K562 (cell line): Measurements from ENCODE around the gene PTPRG. TPM values are rescaled to one million over a fixed set of nuclear protein-coding genes. Genes with fewer than 3 reads are reported as not detected.

Experiments
- ATAC-seq: fragments of 200-7000 bp; cut with Tn5 transposase; 3 replicates; pipeline ENCODE4 v1.9.1; 2020; ENCODE audit warnings: moderate library complexity
- BruUV-seq: library from RNA; stranded (reverse); fragments of 400-500 nt; replicated peaks from 2 replicates; lab custom pipeline; 2021; lab: Mats Ljungman, UMichigan
- CTCF ChIA-PET: fragments of 300-600 bp; formaldehyde crosslinking; extraction: SDS; loops from one replicate; lab custom pipeline; 2021; ENCODE audit warnings: low intra/inter-chr PET ratio; lab: Yijun Ruan, JAX
- POLR2A ChIA-PET: fragments of 300-600, 350-650 bp; sonication (Branson Sonifier 250); formaldehyde crosslinking; extraction: SDS; loops from one replicate; lab custom pipeline; 2021; ENCODE audit warnings: antibody characterized with exemption, inconsistent platforms; lab: Yijun Ruan, JAX
- DNase-seq, 4 experiments: peaks; one replicate each; pipeline versions ENCODE4 v3.0.0 to v3.0.0-alpha.2; 2011 to 2018; ENCODE audit warnings: low spot score in 3 of 4, mixed read lengths in 3 of 4; ENCODE audit errors: extremely low read depth in 1 of 4
- FAIRE-seq: peaks from 2 replicates; lab custom pipeline; 2011; peaks lifted over from hg19 to GRCh38; lab: Jason Lieb, UNC
- H2AFZ ChIP-seq: 2 replicates; pipeline ENCODE4 v1.6.0; 2011; ENCODE audit warnings: low read depth, low read length, control low read depth, inconsistent platforms
- H3K27ac ChIP-seq: fragments of 200-600 bp; 3 replicates; pipeline ENCODE4 v1.8.0; 2011; ENCODE audit warnings: low read depth, mild to moderate bottlenecking, control low read depth, inconsistent platforms, low read length, moderate library complexity, mixed read lengths; ENCODE audit errors: extremely low read depth
- H3K27me3 ChIP-seq, 2 experiments: fragments of 300-600 bp in 1 of 2; 2 replicates in 1 of 2; 3 replicates in 1 of 2; pipeline versions ENCODE4 v1.6.0 to v1.8.0; 2011; ENCODE audit warnings: inconsistent platforms in 2 of 2, low read length in 2 of 2, mild to moderate bottlenecking in 1 of 2, mixed read lengths in 1 of 2, moderate library complexity in 1 of 2; ENCODE audit not compliant: control insufficient read depth in 2 of 2, insufficient read depth in 2 of 2
- H3K36me3 ChIP-seq: fragments of 300-600 bp; 3 replicates; pipeline ENCODE4 v1.8.0; 2011; ENCODE audit warnings: mild to moderate bottlenecking, low read length, inconsistent platforms; ENCODE audit not compliant: control insufficient read depth, insufficient read depth
- H3K4me1 ChIP-seq, 2 experiments: fragments of 200-600 bp in 1 of 2; replicated peaks in 1 of 2; 2 replicates in 1 of 2; 3 replicates in 1 of 2; pipeline versions ENCODE4 v1.5.1 to v1.8.0; 2011; ENCODE audit warnings: inconsistent platforms in 2 of 2, low read length in 2 of 2, mild to moderate bottlenecking in 1 of 2, mixed read lengths in 1 of 2, moderate library complexity in 1 of 2; ENCODE audit not compliant: control insufficient read depth in 2 of 2, insufficient read depth in 2 of 2
- H3K4me2 ChIP-seq: 2 replicates; pipeline ENCODE4 v1.6.1; 2011; ENCODE audit warnings: low read length, control low read depth, inconsistent platforms, mixed read lengths; ENCODE audit not compliant: insufficient read depth
- H3K4me3 ChIP-seq: fragments of 200-600 bp; sonication (generic), shearing (Covaris generic); 2 replicates; pipeline ENCODE4 v1.5.1; 2016; ENCODE audit warnings: control low read depth, inconsistent platforms
- H3K79me2 ChIP-seq: fragments of 200-600 bp; 3 replicates; pipeline ENCODE4 v1.8.0; 2011; ENCODE audit warnings: low read length, inconsistent platforms; ENCODE audit not compliant: control insufficient read depth, insufficient read depth
- H3K9ac ChIP-seq, 2 experiments: 2 replicates each; pipeline versions ENCODE4 v1.6.0 to v1.6.1; 2011; ENCODE audit warnings: low read depth in 2 of 2, low read length in 2 of 2, control low read depth in 1 of 2, inconsistent platforms in 1 of 2, mild to moderate bottlenecking in 1 of 2, mixed read lengths in 1 of 2; ENCODE audit not compliant: insufficient read depth in 1 of 2
- H3K9me1 ChIP-seq: one replicate; pipeline ENCODE4 v1.6.0; 2011; ENCODE audit warnings: inconsistent platforms, mild to moderate bottlenecking, low read length, moderate library complexity; ENCODE audit not compliant: control insufficient read depth, insufficient read depth
- H3K9me3 ChIP-seq: replicated peaks from 2 replicates; pipeline ENCODE4 v1.5.1; 2011; ENCODE audit warnings: low read depth, low read length, inconsistent platforms; ENCODE audit not compliant: control insufficient read depth, insufficient read depth
- H4K20me1 ChIP-seq: replicated peaks from 2 replicates; pipeline ENCODE4 v1.6.1; 2011; ENCODE audit warnings: low read length, inconsistent platforms, mixed read lengths; ENCODE audit not compliant: control insufficient read depth, insufficient read depth
- MAFG ChIP-seq: fragments of 450-650 bp; conservative IDR thresholded peaks from 2 replicates; pipeline ENCODE4 v1.6.1; 2016; ENCODE audit warnings: missing genetic modification characterization, missing compliant biosample characterization
- MTA1 ChIP-seq: fragments of 450-650 bp; IDR thresholded peaks from 2 replicates; pipeline ENCODE4 v1.6.1; 2017; ENCODE audit warnings: borderline replicate concordance
- NCOA4 ChIP-seq: fragments of 450-650 bp; IDR thresholded peaks from 2 replicates; pipeline ENCODE4 v1.6.1; 2018; ENCODE audit warnings: mild to moderate bottlenecking; ENCODE audit not compliant: partially characterized antibody
- RBM22 ChIP-seq: fragments of 200-400 bp; formaldehyde crosslinking; IDR thresholded peaks from 2 replicates; pipeline ENCODE4 v1.6.1; 2018; ENCODE audit warnings: low read length, low read depth; ENCODE audit not compliant: poor library complexity, severe bottlenecking
- SETDB1 ChIP-seq: IDR thresholded peaks from one replicate; pipeline ENCODE4 v1.6.1; 2012; ENCODE audit warnings: low read length, control low read depth, inconsistent platforms
- XRCC3 ChIP-seq: fragments of 450-650 bp; IDR thresholded peaks from 2 replicates; pipeline ENCODE4 v1.6.1; 2017; ENCODE audit warnings: mild to moderate bottlenecking, moderate library complexity
- ZBED1 ChIP-seq: IDR thresholded peaks from 2 replicates; pipeline ENCODE4 v1.6.1; 2014
- ZNF316 ChIP-seq: fragments of 450-650 bp; IDR thresholded peaks from 2 replicates; pipeline ENCODE4 v1.6.1; 2016
- WGBS: fragments of 100-300 bp; shearing (Covaris generic); methylation state at CpG from one replicate; pipeline ENCODE4 v1.1.6; 2016; ENCODE audit warnings: low coverage, mixed read lengths; ENCODE audit not compliant: insufficient coverage; ENCODE audit errors: missing lambda C conversion rate; 5-methylcytosine and 5-hydroxymethylcytosine counted together
- in situ Hi-C: fragments of 300-500 bp; cut with MboI; formaldehyde crosslinking; loops from 4 replicates; pipeline ENCODE4 v1.15.0; 2018; ENCODE audit warnings: inconsistent platforms, mixed read lengths
- intact Hi-C: fragments of 100-400 bp; cut with micrococcal nuclease; formaldehyde crosslinking; loops from 2 replicates; pipeline ENCODE4 v1.14.2; 2022
- polyA plus RNA-seq, 8 experiments: library from polyadenylated mRNA; depleted of rRNA in 4 of 8; stranded (reverse) in 5 of 8; unstranded in 3 of 8; fragments of >200 nt; fragmentation: Nextera tagmentation in 2 of 8; fragmentation: Illumina TruSeq in 1 of 8; extraction: Ambion mirVana in 2 of 8; extraction: Trizol in 1 of 8; gene quantifications; 2 replicates each; pipeline versions ENCODE4 v1.2.1 to v1.2.3, GENCODE V29; 2011 to 2014; ENCODE audit warnings: inconsistent platforms in 1 of 8, missing spikeins in 1 of 8
- total RNA-seq, 7 experiments: library from RNA; depleted of rRNA in 6 of 7; stranded (reverse); fragments of >200 nt in 6 of 7; fragmentation: Illumina TruSeq in 2 of 7; extraction: Trizol in 2 of 7; gene quantifications; 2 replicates each; pipeline versions ENCODE4 v1.2.1 to v1.2.3, GENCODE V29; 2011 to 2021; ENCODE audit warnings: low replicate concordance in 1 of 7
- TF ChIP-seq, protein P1 (sequence below): sonication (generic); formaldehyde crosslinking; IDR thresholded peaks from 2 replicates; pipeline ENCODE4 v1.8.0; 2022; ENCODE audit warnings: mild to moderate bottlenecking, missing genetic modification reagents

The PTPRG gene
- total and polyA plus RNA-seq, 9 of the 15 experiments (the other 6 are each of a cell fraction or from before 2014, with no cell fraction given), result 0.16 TPM; not detected in 8

DNA sequence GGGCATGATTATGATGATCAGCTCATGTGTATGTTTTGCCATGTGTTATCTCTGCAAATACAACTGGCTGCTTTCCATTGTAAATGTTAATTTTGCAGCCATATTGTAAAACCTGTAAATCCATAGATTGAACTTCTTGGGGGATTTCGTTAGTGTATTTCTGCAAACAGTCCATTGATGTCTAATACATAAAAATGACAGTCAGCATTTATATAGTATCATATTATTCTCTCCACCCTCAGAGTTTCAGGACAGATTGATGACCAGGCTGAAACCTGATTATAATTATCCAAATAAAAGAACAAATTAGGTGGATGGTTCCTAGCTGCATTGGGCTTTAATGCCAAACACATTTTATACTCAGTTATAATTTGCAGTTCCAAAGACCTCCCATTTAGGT lies 535.1 kb downstream of the PTPRG start:
- no peak for FAIRE-seq
- TF ChIP-seq MTA1 (no peak), ZBED1 (no peak), XRCC3 (no peak), RBM22 (no peak), NCOA4 (no peak), MAFG (tag) (0 out of 2 replicates have a peak, but pooled peaks have one; percentile 24), SETDB1 (no peak), ZNF316 (peak; percentile 51; the same call in 1 of the 2 replicates)
- TF ChIP-seq, protein P1, sequence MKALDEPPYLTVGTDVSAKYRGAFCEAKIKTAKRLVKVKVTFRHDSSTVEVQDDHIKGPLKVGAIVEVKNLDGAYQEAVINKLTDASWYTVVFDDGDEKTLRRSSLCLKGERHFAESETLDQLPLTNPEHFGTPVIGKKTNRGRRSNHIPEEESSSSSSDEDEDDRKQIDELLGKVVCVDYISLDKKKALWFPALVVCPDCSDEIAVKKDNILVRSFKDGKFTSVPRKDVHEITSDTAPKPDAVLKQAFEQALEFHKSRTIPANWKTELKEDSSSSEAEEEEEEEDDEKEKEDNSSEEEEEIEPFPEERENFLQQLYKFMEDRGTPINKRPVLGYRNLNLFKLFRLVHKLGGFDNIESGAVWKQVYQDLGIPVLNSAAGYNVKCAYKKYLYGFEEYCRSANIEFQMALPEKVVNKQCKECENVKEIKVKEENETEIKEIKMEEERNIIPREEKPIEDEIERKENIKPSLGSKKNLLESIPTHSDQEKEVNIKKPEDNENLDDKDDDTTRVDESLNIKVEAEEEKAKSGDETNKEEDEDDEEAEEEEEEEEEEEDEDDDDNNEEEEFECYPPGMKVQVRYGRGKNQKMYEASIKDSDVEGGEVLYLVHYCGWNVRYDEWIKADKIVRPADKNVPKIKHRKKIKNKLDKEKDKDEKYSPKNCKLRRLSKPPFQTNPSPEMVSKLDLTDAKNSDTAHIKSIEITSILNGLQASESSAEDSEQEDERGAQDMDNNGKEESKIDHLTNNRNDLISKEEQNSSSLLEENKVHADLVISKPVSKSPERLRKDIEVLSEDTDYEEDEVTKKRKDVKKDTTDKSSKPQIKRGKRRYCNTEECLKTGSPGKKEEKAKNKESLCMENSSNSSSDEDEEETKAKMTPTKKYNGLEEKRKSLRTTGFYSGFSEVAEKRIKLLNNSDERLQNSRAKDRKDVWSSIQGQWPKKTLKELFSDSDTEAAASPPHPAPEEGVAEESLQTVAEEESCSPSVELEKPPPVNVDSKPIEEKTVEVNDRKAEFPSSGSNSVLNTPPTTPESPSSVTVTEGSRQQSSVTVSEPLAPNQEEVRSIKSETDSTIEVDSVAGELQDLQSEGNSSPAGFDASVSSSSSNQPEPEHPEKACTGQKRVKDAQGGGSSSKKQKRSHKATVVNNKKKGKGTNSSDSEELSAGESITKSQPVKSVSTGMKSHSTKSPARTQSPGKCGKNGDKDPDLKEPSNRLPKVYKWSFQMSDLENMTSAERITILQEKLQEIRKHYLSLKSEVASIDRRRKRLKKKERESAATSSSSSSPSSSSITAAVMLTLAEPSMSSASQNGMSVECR, result no peak
- no peaks in the 10 kb centered on the region for H3K79me2 ChIP-seq
- no TSS peak for BruUV-seq
- H3K27ac ChIP-seq, result no peak overlapping the region
- H3K9ac ChIP-seq, result no peak overlapping the region
- ChIA-PET POLR2A (interaction anchor here (0.7 kb wide), 1 partner anchor 27 kb away, joined by 3 read pairs; no protein-coding TSS in a partner anchor), CTCF (no interaction called here)
- H2AFZ ChIP-seq, result no peak overlapping the region
- H3K9me3 ChIP-seq, result no peaks in the 10 kb centered on the region
- DNase-seq, result no peak
- no peak overlapping the region for H3K4me2 ChIP-seq
- H4K20me1 ChIP-seq, result no peaks in the 10 kb centered on the region
- H3K9me1 ChIP-seq, result no peaks in the 10 kb centered on the region
- H3K27me3 ChIP-seq, result no peaks in the 10 kb centered on the region
- intact Hi-C loops, result no loop called here
- ATAC-seq, result no peak
- H3K4me1 ChIP-seq, result no peaks in the 10 kb centered on the region
- in situ Hi-C loops, result no loop called here
- WGBS, result 0% methylated on average over 1 of the region's 1 CpG
- H3K4me3 ChIP-seq, result no peak overlapping the region
- no peaks in the 10 kb centered on the region for H3K36me3 ChIP-seq
